Upper lobe of left lung (tissue), 4 donors: ENCODE results near the gene ADAMTS13.

Source experiments
- EP300 ChIP-seq, 4 donors: sonication (generic); formaldehyde crosslinking; IDR thresholded peaks; one replicate each; pipeline ENCODE4 v1.5.1; 2017; ENCODE audit warnings: antibody characterized with exemption in 4 of 4, control low read depth in 2 of 4
- TF ChIP-seq, protein P1 (sequence below), 6 experiments: fragments of 450-650 bp in 4 of 6; fragments of 200-600 bp in 2 of 6; sonication (generic) in 2 of 6; IDR thresholded peaks; one replicate each; pipeline ENCODE4 v1.5.1; 2016 to 2019; ENCODE audit warnings: antibody characterized with exemption in 6 of 6

DNA sequence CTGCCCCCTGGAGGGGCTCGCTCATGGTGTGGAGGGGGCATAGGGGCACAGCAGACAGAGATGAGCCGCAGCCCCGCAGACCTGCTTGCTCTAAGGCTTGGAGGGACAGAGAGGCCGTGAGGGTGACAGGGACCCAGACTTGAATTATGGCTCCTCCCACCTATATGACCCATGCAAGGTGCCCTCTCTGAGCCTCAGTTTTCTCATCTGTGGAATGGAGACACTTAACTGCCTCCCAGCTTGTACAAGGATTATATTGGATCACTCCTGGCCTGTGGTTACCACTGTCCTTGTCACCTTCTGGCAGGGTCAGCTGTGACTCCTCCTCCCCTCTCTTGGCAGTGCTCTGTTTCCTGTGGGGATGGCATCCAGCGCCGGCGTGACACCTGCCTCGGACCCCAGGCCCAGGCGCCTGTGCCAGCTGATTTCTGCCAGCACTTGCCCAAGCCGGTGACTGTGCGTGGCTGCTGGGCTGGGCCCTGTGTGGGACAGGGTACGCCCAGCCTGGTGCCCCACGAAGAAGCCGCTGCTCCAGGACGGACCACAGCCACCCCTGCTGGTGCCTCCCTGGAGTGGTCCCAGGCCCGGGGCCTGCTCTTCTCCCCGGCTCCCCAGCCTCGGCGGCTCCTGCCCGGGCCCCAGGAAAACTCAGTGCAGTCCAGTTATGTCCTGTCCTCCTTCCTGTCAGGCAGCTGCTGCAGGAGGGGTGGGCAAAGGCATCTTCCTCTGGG, 32.9 kb downstream of the ADAMTS13 start:
- TF ChIP-seq, protein P1, sequence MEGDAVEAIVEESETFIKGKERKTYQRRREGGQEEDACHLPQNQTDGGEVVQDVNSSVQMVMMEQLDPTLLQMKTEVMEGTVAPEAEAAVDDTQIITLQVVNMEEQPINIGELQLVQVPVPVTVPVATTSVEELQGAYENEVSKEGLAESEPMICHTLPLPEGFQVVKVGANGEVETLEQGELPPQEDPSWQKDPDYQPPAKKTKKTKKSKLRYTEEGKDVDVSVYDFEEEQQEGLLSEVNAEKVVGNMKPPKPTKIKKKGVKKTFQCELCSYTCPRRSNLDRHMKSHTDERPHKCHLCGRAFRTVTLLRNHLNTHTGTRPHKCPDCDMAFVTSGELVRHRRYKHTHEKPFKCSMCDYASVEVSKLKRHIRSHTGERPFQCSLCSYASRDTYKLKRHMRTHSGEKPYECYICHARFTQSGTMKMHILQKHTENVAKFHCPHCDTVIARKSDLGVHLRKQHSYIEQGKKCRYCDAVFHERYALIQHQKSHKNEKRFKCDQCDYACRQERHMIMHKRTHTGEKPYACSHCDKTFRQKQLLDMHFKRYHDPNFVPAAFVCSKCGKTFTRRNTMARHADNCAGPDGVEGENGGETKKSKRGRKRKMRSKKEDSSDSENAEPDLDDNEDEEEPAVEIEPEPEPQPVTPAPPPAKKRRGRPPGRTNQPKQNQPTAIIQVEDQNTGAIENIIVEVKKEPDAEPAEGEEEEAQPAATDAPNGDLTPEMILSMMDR (IDR thresholded peaks at IDR 0.05): no peak
- no peak for TF ChIP-seq EP300 (IDR thresholded peaks at IDR 0.05)
